Activated naive CD8-positive, alpha-beta T cell (primary cell): ENCODE results near the gene HMGXB4.
A peak's percentile ranks its signal among the peaks of the same experiment; 100 is the strongest.

Experiments
- H3K27ac Mint-ChIP-seq: one replicate; pipeline ENCODE4 v1.8.0; 2021; ENCODE audit warnings: mixed read lengths
- H3K27me3 Mint-ChIP-seq: one replicate; pipeline ENCODE4 v1.8.0; 2021; ENCODE audit warnings: mixed read lengths
- H3K36me3 Mint-ChIP-seq: one replicate; pipeline ENCODE4 v1.8.0; 2021; ENCODE audit warnings: mixed read lengths
- H3K4me1 Mint-ChIP-seq: one replicate; pipeline ENCODE4 v1.8.0; 2021; ENCODE audit warnings: low read depth, mixed read lengths
- H3K4me3 Mint-ChIP-seq: one replicate; pipeline ENCODE4 v1.8.0; 2021; ENCODE audit warnings: mild to moderate bottlenecking, mixed read lengths
- H3K9me3 Mint-ChIP-seq: one replicate; pipeline ENCODE4 v1.8.0; 2021; ENCODE audit warnings: low read depth, mixed read lengths

HMGXB4 gene

DNA sequence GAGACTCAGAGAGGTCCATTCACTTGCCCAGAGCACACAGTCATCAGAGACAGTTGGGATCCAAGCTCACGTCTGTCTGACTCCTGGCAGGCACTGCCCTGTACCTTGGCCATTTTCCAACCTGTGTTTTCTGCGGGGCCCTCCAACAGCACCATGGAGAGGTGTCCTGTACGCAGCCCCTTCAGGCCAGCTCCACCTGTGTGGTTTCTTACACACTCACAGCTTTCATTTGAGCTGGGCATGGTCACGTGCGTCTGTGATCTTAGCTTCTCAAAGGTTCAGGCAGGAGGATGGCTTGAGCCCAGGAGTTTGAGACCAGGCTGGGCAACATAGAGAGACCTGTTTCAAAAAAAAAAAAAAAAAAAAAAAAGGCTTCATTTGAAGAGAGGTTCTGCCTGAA, 66.8 kb downstream of the HMGXB4 start:
- Mint-ChIP-seq H3K27me3 (no peaks in the 10 kb centered on the region), H3K27ac (no peak overlapping the region), H3K36me3 (peaks cover 2% of the 10 kb centered on the region), H3K4me3 (no peak overlapping the region), H3K9me3 (no peaks in the 10 kb centered on the region), H3K4me1 (peaks cover 6% of the 10 kb centered on the region)

DNA sequence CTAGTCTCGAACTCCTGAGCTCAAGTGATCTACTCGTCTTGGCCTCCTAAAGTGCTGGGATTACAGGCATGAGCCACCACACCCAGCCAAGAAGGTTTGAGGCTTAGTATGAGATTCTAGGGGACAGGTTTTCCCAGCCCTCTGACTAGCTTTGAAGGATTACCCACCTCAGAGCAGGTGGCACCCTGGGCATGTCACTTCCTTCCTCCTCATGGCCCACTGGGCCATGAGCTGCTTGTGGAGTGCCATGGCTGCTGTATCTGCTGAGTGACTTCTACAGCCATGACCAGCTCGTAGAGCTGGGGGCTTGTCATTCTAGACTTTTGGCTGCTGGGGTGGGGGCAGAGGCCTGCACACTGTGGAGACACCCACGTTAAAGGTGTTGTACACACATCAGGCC, 67.5 kb downstream of the HMGXB4 start:
- peaks cover 12% of the 10 kb centered on the region for H3K4me1 Mint-ChIP-seq
- H3K4me3 Mint-ChIP-seq = no peak overlapping the region
- H3K36me3 Mint-ChIP-seq = peaks cover 2% of the 10 kb centered on the region
- H3K27ac Mint-ChIP-seq = no peak overlapping the region
- H3K9me3 Mint-ChIP-seq = no peaks in the 10 kb centered on the region
- H3K27me3 Mint-ChIP-seq = no peaks in the 10 kb centered on the region

DNA sequence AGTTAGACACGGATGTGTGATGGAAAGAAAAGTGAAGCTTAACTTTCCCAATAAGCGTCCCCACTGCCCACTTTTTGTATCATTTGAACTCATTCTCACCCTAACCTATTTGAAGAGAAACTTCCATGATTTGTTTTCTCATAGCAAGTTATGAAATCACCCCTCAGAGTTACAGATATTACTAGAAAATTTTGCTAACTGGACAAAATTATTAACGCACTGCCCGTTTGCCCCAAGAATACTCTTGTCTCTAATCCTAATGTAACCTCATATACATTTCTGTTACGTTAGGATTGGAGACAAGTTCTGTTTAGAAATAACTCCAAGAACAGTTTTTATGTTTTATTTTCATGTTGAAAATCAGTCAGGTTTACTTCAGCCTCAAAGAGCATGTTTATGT, 67.9 kb downstream of the HMGXB4 start:
- Mint-ChIP-seq H3K27me3 (no peaks in the 10 kb centered on the region), H3K27ac (no peak overlapping the region), H3K4me3 (no peak overlapping the region), H3K9me3 (no peaks in the 10 kb centered on the region), H3K36me3 (peaks cover 3% of the 10 kb centered on the region), H3K4me1 (peaks cover 16% of the 10 kb centered on the region)

DNA sequence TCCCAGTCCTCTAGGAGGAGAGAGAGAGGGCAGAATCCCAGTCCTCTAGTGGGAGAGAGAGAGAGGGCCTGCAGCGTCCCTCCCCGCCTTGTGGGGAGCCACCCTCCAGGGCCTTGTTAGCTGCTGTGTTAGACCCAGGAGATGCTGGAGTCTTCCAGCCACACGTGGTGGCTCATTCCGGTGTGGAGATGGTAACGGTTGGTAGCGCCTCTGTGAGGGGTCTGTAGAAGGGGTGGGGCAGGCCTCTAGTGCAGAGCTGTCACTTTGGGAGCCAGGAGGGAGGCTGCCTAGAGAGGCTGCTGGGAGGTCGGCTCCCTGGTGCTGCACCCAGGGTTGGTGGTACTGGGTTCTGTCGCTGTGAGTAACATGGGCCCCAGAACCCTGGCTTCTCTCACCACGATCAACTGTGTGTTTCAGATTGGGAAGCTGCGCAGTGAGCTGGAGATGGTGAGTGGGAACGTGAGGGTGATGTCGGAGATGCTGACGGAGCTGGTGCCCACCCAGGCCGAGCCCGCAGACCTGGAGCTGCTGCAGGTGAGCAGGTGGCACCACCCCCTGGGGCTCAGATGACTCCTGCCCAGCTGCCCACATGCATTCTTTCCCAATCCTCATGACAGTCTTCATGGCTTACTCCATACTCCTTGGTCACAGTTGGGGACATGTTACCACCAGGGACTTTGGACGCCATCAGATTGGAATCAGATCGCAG, 69.7 kb downstream of the HMGXB4 start:
- H3K4me1 Mint-ChIP-seq = peaks cover 25% of the 10 kb centered on the region
- H3K9me3 Mint-ChIP-seq = no peaks in the 10 kb centered on the region
- no peak overlapping the region for H3K4me3 Mint-ChIP-seq
- peaks cover 7% of the 10 kb centered on the region for H3K36me3 Mint-ChIP-seq
- H3K27me3 Mint-ChIP-seq = no peaks in the 10 kb centered on the region
- H3K27ac Mint-ChIP-seq = no peak overlapping the region

DNA sequence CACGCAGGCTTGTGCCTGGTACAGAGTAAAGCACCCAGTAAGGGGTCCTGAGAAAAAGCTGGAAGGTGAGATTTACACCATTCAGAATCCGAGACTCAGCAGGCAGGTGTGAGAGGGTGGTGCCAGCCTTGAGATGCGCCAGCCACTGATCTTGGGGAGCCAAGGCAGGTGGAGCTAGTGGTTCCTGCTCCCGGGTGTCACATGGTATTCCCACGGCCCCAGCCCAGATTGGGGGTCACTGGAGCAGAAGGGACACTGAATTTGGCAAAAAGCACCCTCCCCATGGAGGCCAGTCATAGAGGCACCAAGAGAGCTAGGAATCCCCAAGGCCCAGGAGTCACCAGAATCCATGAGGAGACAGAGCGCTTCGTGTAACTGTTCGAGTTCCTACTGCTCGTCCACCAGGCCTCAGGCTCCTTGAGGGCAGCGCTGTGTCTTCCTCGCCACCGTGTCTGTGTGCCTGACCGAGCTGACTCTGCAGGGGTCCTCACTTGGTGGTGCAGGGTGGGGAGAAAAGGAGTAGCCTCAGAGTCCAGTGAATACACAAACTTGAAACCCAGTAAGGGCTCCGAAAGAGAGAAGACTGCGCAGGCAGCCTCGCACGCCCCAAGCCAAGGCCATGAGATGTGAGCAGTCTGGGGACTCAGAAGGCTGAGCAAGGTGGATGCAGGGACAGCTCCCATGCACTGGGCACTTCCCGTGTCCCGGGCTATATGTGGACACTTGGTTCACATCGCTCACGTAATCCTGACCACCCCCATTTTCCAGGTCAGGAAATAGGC, 70.6 kb downstream of the HMGXB4 start:
- Mint-ChIP-seq H3K36me3 (peaks cover 7% of the 10 kb centered on the region), H3K27ac (no peak overlapping the region), H3K27me3 (no peaks in the 10 kb centered on the region), H3K4me1 (peaks cover 25% of the 10 kb centered on the region), H3K4me3 (no peak overlapping the region), H3K9me3 (no peaks in the 10 kb centered on the region)

DNA sequence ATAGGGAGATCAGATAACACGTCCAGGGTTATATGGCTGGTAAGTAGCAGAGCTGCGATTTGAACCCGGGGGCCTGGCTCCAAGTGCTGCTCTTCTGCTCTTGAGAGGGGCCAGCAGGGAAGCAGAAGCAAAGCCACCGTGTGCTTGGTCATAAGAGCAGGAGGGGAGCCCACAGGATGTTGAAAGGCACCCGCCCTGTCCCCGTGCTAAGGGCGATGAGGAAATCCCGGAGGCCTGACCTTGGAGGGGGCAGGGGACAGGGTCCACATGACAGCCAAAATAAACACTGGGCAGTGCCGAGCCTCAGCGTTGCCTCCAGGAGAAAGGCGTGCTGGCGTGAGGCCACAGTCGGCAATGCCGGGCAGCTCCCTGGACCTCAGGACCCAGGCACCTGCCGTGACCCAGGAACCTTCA, 71.2 kb downstream of the HMGXB4 start:
- H3K27ac Mint-ChIP-seq = no peak overlapping the region
- no peaks in the 10 kb centered on the region for H3K27me3 Mint-ChIP-seq
- no peak overlapping the region for H3K4me3 Mint-ChIP-seq
- no peaks in the 10 kb centered on the region for H3K9me3 Mint-ChIP-seq
- H3K4me1 Mint-ChIP-seq = peaks cover 25% of the 10 kb centered on the region
- H3K36me3 Mint-ChIP-seq = peaks cover 7% of the 10 kb centered on the region

DNA sequence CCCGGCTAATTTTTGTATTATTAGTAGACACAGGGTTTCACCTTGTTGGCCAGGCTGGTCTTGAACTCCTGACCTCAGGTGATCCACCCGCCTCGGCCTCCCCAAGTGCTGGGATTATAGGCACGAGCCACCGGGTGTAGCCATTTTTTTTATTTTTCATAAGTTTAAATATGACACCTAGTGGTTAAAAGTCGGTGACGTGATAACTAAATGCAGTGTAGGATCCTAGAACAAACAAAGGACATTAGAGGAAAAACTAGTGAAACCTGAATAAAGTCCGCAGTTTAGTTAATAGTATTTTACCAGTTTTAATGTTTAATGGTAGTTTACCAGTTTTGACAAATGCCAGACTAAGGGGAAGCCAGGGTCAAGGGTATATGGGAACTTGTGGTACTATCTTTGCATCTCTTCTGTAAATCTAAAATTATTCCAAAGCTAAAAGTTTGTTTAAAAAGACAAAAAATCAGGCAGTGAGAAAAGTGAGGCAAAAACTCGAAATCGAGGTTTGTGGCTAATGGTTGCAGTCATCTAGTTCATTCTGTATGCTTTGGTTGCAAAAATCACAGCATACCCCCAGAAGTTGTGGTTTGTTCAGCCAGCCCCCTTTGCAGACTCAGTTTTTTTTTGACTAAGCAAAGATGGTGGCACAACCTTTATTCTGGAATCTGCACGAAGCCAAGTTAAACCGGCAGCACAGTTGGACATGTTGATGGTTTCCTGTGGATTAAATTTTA, 72.0 kb downstream of the HMGXB4 start:
- H3K4me3 Mint-ChIP-seq = no peak overlapping the region
- no peaks in the 10 kb centered on the region for H3K9me3 Mint-ChIP-seq
- H3K4me1 Mint-ChIP-seq = peaks cover 32% of the 10 kb centered on the region
- H3K27ac Mint-ChIP-seq = peak overlapping the region; percentile 34
- H3K27me3 Mint-ChIP-seq = no peaks in the 10 kb centered on the region
- H3K36me3 Mint-ChIP-seq = peaks cover 7% of the 10 kb centered on the region

DNA sequence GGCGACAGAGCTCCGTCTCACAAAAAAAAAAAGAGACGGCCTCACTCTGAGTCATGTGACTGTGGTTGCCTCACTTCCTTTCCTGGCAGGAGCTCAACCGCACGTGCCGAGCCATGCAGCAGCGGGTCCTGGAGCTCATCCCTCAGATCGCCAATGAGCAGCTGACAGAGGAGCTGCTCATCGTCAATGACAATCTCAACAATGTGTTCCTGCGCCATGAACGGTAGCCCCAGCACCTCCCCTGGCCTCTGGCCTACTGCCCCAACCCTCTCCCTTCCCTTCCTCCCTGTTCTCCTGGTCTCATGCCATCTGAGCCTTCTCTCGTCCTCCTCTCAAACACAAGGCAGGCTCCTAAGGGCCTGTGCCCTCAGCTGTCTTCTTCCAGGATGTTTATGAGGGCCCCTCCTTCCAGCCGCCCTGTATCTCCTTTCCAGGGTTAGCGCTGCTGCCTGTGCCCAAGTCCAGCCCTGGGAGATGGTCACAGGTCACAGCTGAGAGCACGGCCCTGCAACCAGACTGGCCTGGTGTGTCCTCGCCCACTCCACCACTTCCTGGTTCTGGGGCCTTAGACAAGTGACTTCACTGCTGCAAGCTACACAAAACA, 73.1 kb downstream of the HMGXB4 start:
- no peaks in the 10 kb centered on the region for H3K27me3 Mint-ChIP-seq
- H3K27ac Mint-ChIP-seq = peak overlapping the region; percentile 97
- H3K4me3 Mint-ChIP-seq = peak overlapping the region; percentile 87
- H3K36me3 Mint-ChIP-seq = peaks cover 7% of the 10 kb centered on the region
- peaks cover 35% of the 10 kb centered on the region for H3K4me1 Mint-ChIP-seq
- H3K9me3 Mint-ChIP-seq = no peaks in the 10 kb centered on the region

DNA sequence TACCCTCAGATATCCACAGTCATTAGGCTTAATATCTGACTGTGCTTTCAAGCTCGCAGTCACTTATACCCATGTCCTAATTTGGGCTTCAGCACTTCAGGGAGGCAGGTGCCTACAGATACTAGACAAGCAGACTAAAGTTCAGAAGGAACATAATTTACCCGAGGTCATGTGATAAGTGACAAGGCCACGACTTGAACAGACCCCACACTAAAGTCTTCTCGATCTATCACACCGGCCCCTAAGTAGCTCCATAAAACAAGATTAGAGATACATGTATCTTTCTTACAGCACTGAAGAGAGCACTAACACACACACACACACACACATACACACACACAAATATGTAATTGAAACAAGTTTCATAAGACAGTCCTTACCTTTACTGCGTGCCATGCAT, 75.0 kb downstream of the HMGXB4 start:
- Mint-ChIP-seq H3K36me3 (peaks cover 4% of the 10 kb centered on the region), H3K27me3 (no peaks in the 10 kb centered on the region), H3K4me1 (peaks cover 39% of the 10 kb centered on the region), H3K4me3 (no peak overlapping the region), H3K9me3 (no peaks in the 10 kb centered on the region), H3K27ac (peak overlapping the region; percentile 43)

DNA sequence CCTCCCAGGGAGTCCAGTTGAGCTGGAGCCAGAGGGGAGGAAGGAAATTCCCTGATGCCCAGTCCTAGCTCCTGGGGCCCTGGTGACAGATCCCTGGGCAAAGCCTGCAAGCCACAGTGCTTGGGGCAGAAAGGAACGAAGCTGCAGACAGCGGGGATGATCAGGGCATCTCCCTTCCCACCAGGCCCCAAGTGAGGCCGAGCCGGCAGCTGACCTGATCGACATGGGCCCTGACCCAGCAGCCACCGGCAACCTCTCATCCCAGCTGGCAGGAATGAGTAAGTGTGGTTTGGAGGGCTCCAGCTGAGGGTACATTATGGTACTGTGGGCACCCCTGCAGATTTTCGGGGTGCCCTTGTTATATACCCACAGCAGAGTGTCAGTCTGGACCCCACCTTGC, 75.9 kb downstream of the HMGXB4 start:
- Mint-ChIP-seq H3K27ac (no peak overlapping the region), H3K27me3 (no peaks in the 10 kb centered on the region), H3K9me3 (no peaks in the 10 kb centered on the region), H3K36me3 (peaks cover 4% of the 10 kb centered on the region), H3K4me3 (no peak overlapping the region), H3K4me1 (peaks cover 35% of the 10 kb centered on the region)

DNA sequence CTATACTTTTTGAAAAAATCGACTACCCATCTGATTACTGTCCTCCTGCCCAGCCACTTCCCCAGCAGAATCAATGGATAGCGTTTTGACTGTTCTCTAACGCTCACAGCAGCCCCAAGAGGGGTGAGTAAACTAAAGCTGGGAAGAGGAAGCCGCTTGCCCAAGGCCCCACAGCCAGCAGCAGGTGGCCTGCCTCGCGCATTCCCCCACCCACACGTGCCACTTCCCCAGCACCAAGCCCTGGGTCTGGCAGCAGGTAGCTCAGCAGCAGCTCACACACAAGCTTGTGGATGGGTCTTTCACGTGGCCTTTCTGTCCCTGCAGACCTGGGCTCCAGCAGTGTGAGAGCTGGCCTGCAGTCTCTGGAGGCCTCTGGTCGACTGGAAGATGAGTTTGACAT, 76.7 kb downstream of the HMGXB4 start:
- Mint-ChIP-seq H3K4me3 (no peak overlapping the region), H3K36me3 (peaks cover 4% of the 10 kb centered on the region), H3K4me1 (peaks cover 34% of the 10 kb centered on the region), H3K27me3 (no peaks in the 10 kb centered on the region), H3K27ac (peak overlapping the region; percentile 64), H3K9me3 (no peaks in the 10 kb centered on the region)

DNA sequence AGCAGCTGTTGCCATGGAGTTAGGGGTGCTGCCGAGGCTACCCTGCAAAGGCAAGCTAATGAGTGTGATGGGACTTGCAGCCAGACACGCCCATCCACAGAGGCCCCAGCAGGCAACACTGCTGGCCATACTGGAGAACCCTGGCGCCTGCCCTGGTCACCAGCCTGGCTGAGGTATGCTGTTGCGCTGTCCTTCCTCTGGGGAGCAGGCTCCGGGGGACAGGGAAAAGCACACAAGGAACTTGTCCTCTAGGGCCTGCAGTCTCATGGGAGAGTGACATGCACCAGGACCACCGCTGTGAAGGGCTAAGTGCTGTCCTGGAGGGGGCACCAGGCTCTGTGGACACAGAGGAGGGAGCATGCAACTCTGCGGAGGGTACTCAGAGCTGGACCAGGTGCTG, 78.2 kb downstream of the HMGXB4 start:
- Mint-ChIP-seq H3K4me3 (no peak overlapping the region), H3K27me3 (no peaks in the 10 kb centered on the region), H3K9me3 (no peaks in the 10 kb centered on the region), H3K27ac (no peak overlapping the region), H3K36me3 (peaks cover 3% of the 10 kb centered on the region), H3K4me1 (peaks cover 20% of the 10 kb centered on the region)

DNA sequence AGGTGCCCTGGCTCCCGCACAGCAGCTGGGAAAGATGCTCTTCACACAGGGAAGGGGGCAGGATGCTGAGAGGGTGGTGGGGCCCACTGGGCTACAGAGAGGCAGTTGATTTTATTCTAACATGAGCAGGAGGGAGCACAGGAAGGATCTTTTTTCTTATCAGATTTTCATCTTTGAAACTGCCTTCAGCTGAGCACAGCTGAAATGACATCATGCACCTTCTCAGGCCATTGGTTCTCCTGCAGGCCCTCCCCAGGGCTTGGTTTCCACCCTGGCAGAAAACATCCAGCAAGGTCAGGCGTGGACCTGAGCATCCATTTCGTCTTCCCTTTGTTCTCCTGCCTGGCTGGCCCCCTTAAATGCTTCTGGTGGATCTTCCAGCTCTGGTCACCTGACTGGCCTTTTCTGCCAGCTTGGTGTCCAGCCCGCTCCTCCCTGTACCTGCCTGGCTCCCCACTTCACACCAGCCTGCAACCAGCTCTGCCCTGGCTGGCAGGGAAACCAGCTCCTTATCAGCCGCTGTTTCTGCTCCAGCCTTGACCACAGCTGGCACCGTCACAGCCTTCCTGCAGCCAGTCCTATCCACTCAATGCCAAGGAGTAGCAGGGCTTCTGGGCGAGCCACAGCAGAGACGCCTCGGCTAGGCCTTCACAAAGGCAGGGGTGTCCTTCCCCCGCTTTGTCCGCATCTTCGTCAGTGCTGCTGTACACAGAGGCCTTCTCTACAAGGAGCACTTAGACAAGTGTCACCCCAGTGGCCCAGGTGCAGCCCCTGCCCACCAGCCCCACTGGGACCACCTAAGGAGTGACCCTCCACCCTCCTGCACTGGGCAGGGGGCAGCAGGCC, 78.9 kb downstream of the HMGXB4 start:
- Mint-ChIP-seq H3K4me3 (no peak overlapping the region), H3K27ac (no peak overlapping the region), H3K27me3 (no peaks in the 10 kb centered on the region), H3K4me1 (peaks cover 16% of the 10 kb centered on the region), H3K36me3 (peaks cover 2% of the 10 kb centered on the region), H3K9me3 (no peaks in the 10 kb centered on the region)

DNA sequence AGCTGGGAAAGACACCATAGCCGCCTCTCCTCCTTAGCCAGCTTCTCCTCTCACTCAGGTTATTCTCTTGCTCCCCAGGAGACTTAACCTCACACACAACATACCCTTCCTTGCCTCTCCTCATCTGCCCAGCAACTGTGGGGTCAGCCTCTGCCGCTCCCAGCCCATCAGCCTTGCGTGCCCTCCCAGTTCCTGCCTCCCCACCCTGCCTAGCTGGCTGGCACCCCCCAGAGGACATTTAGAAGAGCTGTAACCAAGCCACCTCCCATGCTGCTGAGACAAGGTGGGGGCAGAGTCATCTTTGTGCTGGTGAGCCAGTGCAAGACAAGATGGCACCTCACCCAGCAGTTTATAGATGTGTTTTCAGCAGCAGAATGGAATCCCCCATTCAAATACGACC, 80.6 kb downstream of the HMGXB4 start:
- Mint-ChIP-seq H3K4me1 (peaks cover 14% of the 10 kb centered on the region), H3K27ac (no peak overlapping the region), H3K9me3 (no peaks in the 10 kb centered on the region), H3K4me3 (no peak overlapping the region), H3K36me3 (no peaks in the 10 kb centered on the region), H3K27me3 (no peaks in the 10 kb centered on the region)
